PC-9 (cell line): ENCODE results near the gene PDZRN4. TPM values are rescaled to one million over a fixed set of nuclear protein-coding genes. Genes with fewer than 3 reads are reported as not detected.
A peak's percentile ranks its signal among the peaks of the same experiment; 100 is the strongest.
"Not testable (repeated sequence)": the region's sequence is repeated elsewhere in the genome, so short reads cannot be mapped to it uniquely, and the experiment has no call there.

ENCODE experiments used
- BruUV-seq: library from RNA; stranded (reverse); fragments of 400-500 nt; replicated peaks from 2 replicates; lab custom pipeline; 2021; lab: Mats Ljungman, UMichigan
- CTCF ChIA-PET: fragments of 300-600 bp; sonication (Branson Sonifier 250); formaldehyde crosslinking; loops from one replicate; lab custom pipeline; 2022; ENCODE audit warnings: antibody characterized with exemption; lab: Charles Lee
- POLR2A ChIA-PET: fragments of 300-600 bp; sonication (Branson Sonifier 250); formaldehyde crosslinking; loops from one replicate; lab custom pipeline; 2022; ENCODE audit warnings: antibody characterized with exemption; ENCODE audit not compliant: unreplicated experiment; lab: Charles Lee
- DNase-seq, 2 experiments: peaks; one replicate each; pipeline versions ENCODE4 v3.0.0 to v3.0.0-alpha.2; 2015 to 2022; ENCODE audit warnings: mixed read lengths in 1 of 2
- H2AFZ ChIP-seq: fragments of 200-600 bp; sonication (generic); 2 replicates; pipeline ENCODE4 v1.8.1; 2017; ENCODE audit warnings: antibody characterized with exemption
- H3F3A ChIP-seq: fragments of 200-600 bp; sonication (generic); 2 replicates; pipeline ENCODE4 v1.8.1; 2017; ENCODE audit warnings: antibody characterized with exemption, mild to moderate bottlenecking, low read depth; ENCODE audit not compliant: insufficient read depth
- H3K27ac ChIP-seq: fragments of 200-600 bp; sonication (generic); 2 replicates; pipeline ENCODE4 v1.6.1; 2016; ENCODE audit warnings: mixed run types
- H3K27me3 ChIP-seq: fragments of 200-600 bp; sonication (generic); 2 replicates; pipeline ENCODE4 v1.6.1; 2016; ENCODE audit warnings: low read depth, mixed run types; ENCODE audit not compliant: insufficient read depth
- H3K36me3 ChIP-seq: fragments of 200-600 bp; sonication (generic); 2 replicates; pipeline ENCODE4 v1.6.1; 2016; ENCODE audit warnings: low read depth, mixed run types
- H3K4me1 ChIP-seq: fragments of 200-600 bp; sonication (generic); replicated peaks from 2 replicates; pipeline ENCODE4 v1.6.1; 2016; ENCODE audit warnings: mixed run types; ENCODE audit not compliant: insufficient read depth
- H3K4me2 ChIP-seq: fragments of 200-600 bp; sonication (generic); 2 replicates; pipeline ENCODE4 v1.6.1; 2017; ENCODE audit warnings: mixed run types
- H3K4me3 ChIP-seq: fragments of 200-600 bp; sonication (generic); 2 replicates; pipeline ENCODE4 v1.6.1; 2016; ENCODE audit warnings: mixed run types
- H3K79me2 ChIP-seq: fragments of 200-600 bp; sonication (generic); 2 replicates; pipeline ENCODE4 v1.6.1; 2017; ENCODE audit warnings: low read depth, mixed run types
- H3K9me2 ChIP-seq: fragments of 200-600 bp; sonication (generic); 2 replicates; pipeline ENCODE4 v1.8.1; 2017; ENCODE audit warnings: mild to moderate bottlenecking; ENCODE audit not compliant: insufficient read depth
- H3K9me3 ChIP-seq: fragments of 200-600 bp; sonication (generic); 2 replicates; pipeline ENCODE4 v1.8.1; 2016; ENCODE audit warnings: low read depth; ENCODE audit not compliant: insufficient read depth
- H4K20me1 ChIP-seq: fragments of 200-600 bp; sonication (generic); 2 replicates; pipeline ENCODE4 v1.8.1; 2017; ENCODE audit not compliant: insufficient read depth
- EZH2 ChIP-seq: fragments of 200-600 bp; sonication (generic); IDR thresholded peaks from 2 replicates; pipeline ENCODE4 v1.8.0; 2017; ENCODE audit warnings: antibody characterized with exemption, low read depth
- intact Hi-C: fragments of 100-400 bp; cut with micrococcal nuclease; formaldehyde crosslinking; loops from one replicate; pipeline ENCODE4 v1.10.0; 2022; ENCODE audit not compliant: unreplicated experiment
- total RNA-seq: library from RNA; stranded (reverse); gene quantifications from 2 replicates; pipeline ENCODE4 v1.2.3, GENCODE V29; 2021
- TF ChIP-seq, protein P1 (sequence below): fragments of 200-600 bp; sonication (generic); conservative IDR thresholded peaks from 2 replicates; pipeline ENCODE4 v1.6.1; 2017; ENCODE audit warnings: mixed run types, antibody characterized with exemption, mild to moderate bottlenecking, moderate library complexity

PDZRN4 gene
- total RNA-seq, 1 experiment from 2014 or later = not detected

- no peak overlapping the region for H3K4me2 ChIP-seq
- no TSS peak for BruUV-seq
- TF ChIP-seq EZH2 = no peak
- TF ChIP-seq, protein P1, sequence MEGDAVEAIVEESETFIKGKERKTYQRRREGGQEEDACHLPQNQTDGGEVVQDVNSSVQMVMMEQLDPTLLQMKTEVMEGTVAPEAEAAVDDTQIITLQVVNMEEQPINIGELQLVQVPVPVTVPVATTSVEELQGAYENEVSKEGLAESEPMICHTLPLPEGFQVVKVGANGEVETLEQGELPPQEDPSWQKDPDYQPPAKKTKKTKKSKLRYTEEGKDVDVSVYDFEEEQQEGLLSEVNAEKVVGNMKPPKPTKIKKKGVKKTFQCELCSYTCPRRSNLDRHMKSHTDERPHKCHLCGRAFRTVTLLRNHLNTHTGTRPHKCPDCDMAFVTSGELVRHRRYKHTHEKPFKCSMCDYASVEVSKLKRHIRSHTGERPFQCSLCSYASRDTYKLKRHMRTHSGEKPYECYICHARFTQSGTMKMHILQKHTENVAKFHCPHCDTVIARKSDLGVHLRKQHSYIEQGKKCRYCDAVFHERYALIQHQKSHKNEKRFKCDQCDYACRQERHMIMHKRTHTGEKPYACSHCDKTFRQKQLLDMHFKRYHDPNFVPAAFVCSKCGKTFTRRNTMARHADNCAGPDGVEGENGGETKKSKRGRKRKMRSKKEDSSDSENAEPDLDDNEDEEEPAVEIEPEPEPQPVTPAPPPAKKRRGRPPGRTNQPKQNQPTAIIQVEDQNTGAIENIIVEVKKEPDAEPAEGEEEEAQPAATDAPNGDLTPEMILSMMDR = peak; percentile 84
- H3K27ac ChIP-seq = no peak overlapping the region
- H4K20me1 ChIP-seq = no peaks in the 10 kb centered on the region
- intact Hi-C loops = loop anchor here (1.0 to 10.0 kb wide), 5 partner anchors 207 to 827 kb away; no protein-coding TSS in a partner anchor
- no peaks in the 10 kb centered on the region for H3K36me3 ChIP-seq
- H3F3A ChIP-seq = no peaks in the 10 kb centered on the region
- no peaks in the 10 kb centered on the region for H3K79me2 ChIP-seq
- no peaks in the 10 kb centered on the region for H3K4me1 ChIP-seq
- no peaks in the 10 kb centered on the region for H3K27me3 ChIP-seq
- H3K9me3 ChIP-seq = no peaks in the 10 kb centered on the region
- no peak overlapping the region for H3K4me3 ChIP-seq
- ChIA-PET CTCF (no interaction called here), POLR2A (no interaction called here)
- DNase-seq = peak in 1 of 2 experiments; percentile 11
- no peak overlapping the region for H2AFZ ChIP-seq
- H3K9me2 ChIP-seq = no peaks in the 10 kb centered on the region
These were observed 89.2 kb downstream of the PDZRN4 start for GRCh38 chr12:41277100-41277945.

DNA sequence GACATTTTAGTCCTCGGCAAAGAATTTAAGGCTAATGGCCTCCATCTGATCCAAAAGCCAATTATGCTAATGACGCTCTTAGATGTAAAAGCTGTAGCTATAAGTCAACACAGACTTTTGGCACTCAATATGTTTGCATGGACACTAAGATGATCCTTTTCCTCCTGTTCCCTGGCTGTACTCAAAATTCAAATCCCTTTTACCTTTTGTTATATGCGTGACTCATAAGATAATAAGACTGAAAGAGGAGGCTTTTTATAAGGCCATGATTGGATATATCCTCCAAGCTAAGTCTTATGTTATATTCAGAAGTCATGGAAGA, 89.8 kb downstream of the PDZRN4 start:
- no peaks in the 10 kb centered on the region for H3K4me1 ChIP-seq
- H4K20me1 ChIP-seq = no peaks in the 10 kb centered on the region
- no peak overlapping the region for H3K4me2 ChIP-seq
- POLR2A ChIA-PET = no interaction called here
- no peak overlapping the region for H3K4me3 ChIP-seq
- BruUV-seq = no TSS peak
- H3K36me3 ChIP-seq = no peaks in the 10 kb centered on the region
- no peak overlapping the region for H2AFZ ChIP-seq
- H3K9me2 ChIP-seq = no peaks in the 10 kb centered on the region
- H3K9me3 ChIP-seq = no peaks in the 10 kb centered on the region
- no peak for DNase-seq
- TF ChIP-seq EZH2 = no peak
- TF ChIP-seq, protein P1 = no peak
- no peaks in the 10 kb centered on the region for H3K79me2 ChIP-seq
- intact Hi-C loops = loop anchor here (1.0 to 10.0 kb wide), 5 partner anchors 207 to 827 kb away; no protein-coding TSS in a partner anchor
- H3K27me3 ChIP-seq = no peaks in the 10 kb centered on the region
- H3K27ac ChIP-seq = no peak overlapping the region
- no peaks in the 10 kb centered on the region for H3F3A ChIP-seq
- CTCF ChIA-PET = interaction anchor here (1.3 kb wide), 1 partner anchor 746 kb away, joined by 4 read pairs; no protein-coding TSS in a partner anchor

- DNase-seq, H4K20me1 ChIP-seq, H3K9me3 ChIP-seq, H3K4me1 ChIP-seq, H3K4me2 ChIP-seq, H2AFZ ChIP-seq, BruUV-seq, H3K79me2 ChIP-seq, H3K27me3 ChIP-seq, H3K9me2 ChIP-seq, intact Hi-C loops, POLR2A ChIA-PET, H3K36me3 ChIP-seq, H3F3A ChIP-seq, H3K27ac ChIP-seq, CTCF ChIA-PET, H3K4me3 ChIP-seq: not testable (repeated sequence)
These were observed 92.4 kb downstream of the PDZRN4 start for GRCh38 chr12:41280341-41281095.

GRCh38 chr12:41285470-41285869, 97.3 kb downstream of the PDZRN4 start:
- POLR2A ChIA-PET, H3K9me3 ChIP-seq, H3K27me3 ChIP-seq, H3K4me1 ChIP-seq, DNase-seq, H3F3A ChIP-seq, H3K27ac ChIP-seq, CTCF ChIA-PET, H2AFZ ChIP-seq, H3K79me2 ChIP-seq, H3K4me3 ChIP-seq, H4K20me1 ChIP-seq, H3K36me3 ChIP-seq, H3K4me2 ChIP-seq, BruUV-seq, intact Hi-C loops, H3K9me2 ChIP-seq: not testable (repeated sequence)
